ENCODE results near the gene MATK.

Gene MATK

DNA sequence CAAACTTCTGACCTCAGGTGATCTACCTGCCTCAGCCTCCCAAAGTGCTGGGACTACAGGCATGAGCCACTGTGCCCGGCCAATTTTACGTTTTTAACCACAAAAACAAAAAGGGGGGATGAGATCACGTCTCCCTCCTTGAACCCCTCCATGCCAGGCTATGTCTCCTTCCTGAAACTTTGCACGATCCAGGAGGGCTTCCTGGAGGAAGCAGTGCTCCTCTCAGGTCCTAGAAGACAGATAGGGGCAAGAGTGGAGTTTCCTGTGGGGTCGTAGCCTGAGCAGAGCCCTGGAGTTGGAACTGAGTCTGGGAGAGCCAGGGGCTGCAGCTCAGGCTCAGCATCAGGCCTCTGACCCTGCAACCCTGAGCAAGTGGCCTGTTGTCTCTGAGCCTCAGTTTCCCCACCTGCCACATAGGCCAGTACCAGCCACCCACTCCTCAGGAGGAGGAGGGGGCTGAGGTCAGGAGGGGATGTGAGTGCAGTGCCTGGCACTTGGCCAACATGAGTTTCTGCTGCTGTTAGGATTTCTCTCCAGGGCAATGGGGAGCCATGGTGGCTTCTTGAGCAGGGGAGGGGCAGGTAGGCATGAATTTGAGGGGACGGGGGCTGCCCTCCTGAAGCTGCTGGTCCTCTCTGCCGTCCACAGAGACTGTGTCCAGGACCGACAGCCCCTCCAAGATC, 40.7 kb downstream of the MATK start:
- TF ChIP-seq RAD21 (IDR thresholded peaks at IDR 0.05; ENCODE audit: low read depth) = no peak
- TF ChIP-seq FOXM1 (IDR thresholded peaks at IDR 0.05; ENCODE audit: borderline replicate concordance, low read depth) = no peak
- no peak for TF ChIP-seq CEBPB (IDR thresholded peaks at IDR 0.05)
- TF ChIP-seq, protein P1, sequence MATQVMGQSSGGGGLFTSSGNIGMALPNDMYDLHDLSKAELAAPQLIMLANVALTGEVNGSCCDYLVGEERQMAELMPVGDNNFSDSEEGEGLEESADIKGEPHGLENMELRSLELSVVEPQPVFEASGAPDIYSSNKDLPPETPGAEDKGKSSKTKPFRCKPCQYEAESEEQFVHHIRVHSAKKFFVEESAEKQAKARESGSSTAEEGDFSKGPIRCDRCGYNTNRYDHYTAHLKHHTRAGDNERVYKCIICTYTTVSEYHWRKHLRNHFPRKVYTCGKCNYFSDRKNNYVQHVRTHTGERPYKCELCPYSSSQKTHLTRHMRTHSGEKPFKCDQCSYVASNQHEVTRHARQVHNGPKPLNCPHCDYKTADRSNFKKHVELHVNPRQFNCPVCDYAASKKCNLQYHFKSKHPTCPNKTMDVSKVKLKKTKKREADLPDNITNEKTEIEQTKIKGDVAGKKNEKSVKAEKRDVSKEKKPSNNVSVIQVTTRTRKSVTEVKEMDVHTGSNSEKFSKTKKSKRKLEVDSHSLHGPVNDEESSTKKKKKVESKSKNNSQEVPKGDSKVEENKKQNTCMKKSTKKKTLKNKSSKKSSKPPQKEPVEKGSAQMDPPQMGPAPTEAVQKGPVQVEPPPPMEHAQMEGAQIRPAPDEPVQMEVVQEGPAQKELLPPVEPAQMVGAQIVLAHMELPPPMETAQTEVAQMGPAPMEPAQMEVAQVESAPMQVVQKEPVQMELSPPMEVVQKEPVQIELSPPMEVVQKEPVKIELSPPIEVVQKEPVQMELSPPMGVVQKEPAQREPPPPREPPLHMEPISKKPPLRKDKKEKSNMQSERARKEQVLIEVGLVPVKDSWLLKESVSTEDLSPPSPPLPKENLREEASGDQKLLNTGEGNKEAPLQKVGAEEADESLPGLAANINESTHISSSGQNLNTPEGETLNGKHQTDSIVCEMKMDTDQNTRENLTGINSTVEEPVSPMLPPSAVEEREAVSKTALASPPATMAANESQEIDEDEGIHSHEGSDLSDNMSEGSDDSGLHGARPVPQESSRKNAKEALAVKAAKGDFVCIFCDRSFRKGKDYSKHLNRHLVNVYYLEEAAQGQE (IDR thresholded peaks at IDR 0.05; ENCODE audit: low read depth) = no peak
- TF ChIP-seq YY1 (IDR thresholded peaks at IDR 0.05; ENCODE audit: low read depth) = no peak

DNA sequence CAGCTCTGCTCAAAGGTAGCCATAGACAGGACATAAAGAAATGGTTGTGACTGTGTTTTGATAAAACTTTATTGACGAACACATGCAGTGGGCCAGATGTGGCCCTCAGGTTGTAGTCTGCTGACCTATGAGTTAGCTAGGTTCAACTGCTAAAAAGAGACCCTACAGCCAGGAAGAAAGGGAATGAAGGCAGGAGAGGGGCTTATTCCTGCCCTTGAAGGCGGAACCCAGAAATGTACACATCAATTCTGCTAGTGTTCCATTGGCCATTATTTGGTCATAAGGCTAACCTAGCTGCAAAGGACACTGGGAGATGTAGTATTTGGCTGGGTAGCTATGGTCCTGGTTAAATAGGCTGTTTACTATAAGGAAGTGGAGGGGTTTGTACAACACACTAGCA, 42.7 kb downstream of the MATK start:
- TF ChIP-seq RAD21 (IDR thresholded peaks at IDR 0.05; ENCODE audit: low read depth) = no peak
- TF ChIP-seq, protein P2, sequence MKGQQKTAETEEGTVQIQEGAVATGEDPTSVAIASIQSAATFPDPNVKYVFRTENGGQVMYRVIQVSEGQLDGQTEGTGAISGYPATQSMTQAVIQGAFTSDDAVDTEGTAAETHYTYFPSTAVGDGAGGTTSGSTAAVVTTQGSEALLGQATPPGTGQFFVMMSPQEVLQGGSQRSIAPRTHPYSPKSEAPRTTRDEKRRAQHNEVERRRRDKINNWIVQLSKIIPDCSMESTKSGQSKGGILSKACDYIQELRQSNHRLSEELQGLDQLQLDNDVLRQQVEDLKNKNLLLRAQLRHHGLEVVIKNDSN (IDR thresholded peaks at IDR 0.05) = peak; percentile 89

DNA sequence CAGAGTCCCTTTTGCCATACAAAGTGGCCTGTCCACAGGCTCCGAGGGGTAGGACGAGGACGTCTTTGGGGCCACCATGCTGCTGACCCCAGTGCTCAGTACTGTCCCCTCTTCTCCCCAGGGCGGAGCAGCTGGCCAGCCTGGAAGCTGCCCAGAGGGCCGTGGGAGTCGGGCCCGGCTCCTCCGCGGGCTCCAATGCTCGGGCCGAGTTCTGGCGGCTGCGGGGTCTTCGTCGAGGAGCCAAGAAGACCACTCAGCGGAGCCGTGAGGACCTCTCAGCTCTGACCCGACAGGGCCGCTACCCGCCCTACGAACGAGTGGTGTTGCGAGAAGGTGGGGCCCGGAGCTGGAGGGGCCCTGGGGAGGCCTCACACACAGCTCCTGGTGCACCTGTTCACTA, 45.8 kb downstream of the MATK start:
- TF ChIP-seq EGR1 (IDR thresholded peaks at IDR 0.05) = no peak
- no peak for TF ChIP-seq RAD21 (IDR thresholded peaks at IDR 0.05; ENCODE audit: low read depth)
- TF ChIP-seq EP300 (IDR thresholded peaks at IDR 0.05; ENCODE audit: borderline replicate concordance) = no peak
- no peak for TF ChIP-seq YY1 (IDR thresholded peaks at IDR 0.05; ENCODE audit: low read depth)
- no peak for TF ChIP-seq CEBPB (IDR thresholded peaks at IDR 0.05)
- no peak for TF ChIP-seq TEAD4 (IDR thresholded peaks at IDR 0.05)
- TF ChIP-seq, protein P3, sequence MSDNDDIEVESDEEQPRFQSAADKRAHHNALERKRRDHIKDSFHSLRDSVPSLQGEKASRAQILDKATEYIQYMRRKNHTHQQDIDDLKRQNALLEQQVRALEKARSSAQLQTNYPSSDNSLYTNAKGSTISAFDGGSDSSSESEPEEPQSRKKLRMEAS (IDR thresholded peaks at IDR 0.05) = no peak
- TF ChIP-seq TCF12 (IDR thresholded peaks at IDR 0.05; ENCODE audit: low read depth) = no peak
- TF ChIP-seq NFIC (IDR thresholded peaks at IDR 0.05) = no peak
- TF ChIP-seq FOXM1 (IDR thresholded peaks at IDR 0.05; ENCODE audit: borderline replicate concordance, low read depth) = no peak
- no peak for TF ChIP-seq CREB1 (IDR thresholded peaks at IDR 0.05; ENCODE audit: low read depth)
- TF ChIP-seq, protein P2 (IDR thresholded peaks at IDR 0.05) = no peak
- no peak for TF ChIP-seq ZBTB7A (IDR thresholded peaks at IDR 0.05; ENCODE audit: low read depth)
- TF ChIP-seq, protein P1 (IDR thresholded peaks at IDR 0.05; ENCODE audit: low read depth) = no peak
- no peak for TF ChIP-seq TAF1 (IDR thresholded peaks at IDR 0.05; ENCODE audit: low read depth)

DNA sequence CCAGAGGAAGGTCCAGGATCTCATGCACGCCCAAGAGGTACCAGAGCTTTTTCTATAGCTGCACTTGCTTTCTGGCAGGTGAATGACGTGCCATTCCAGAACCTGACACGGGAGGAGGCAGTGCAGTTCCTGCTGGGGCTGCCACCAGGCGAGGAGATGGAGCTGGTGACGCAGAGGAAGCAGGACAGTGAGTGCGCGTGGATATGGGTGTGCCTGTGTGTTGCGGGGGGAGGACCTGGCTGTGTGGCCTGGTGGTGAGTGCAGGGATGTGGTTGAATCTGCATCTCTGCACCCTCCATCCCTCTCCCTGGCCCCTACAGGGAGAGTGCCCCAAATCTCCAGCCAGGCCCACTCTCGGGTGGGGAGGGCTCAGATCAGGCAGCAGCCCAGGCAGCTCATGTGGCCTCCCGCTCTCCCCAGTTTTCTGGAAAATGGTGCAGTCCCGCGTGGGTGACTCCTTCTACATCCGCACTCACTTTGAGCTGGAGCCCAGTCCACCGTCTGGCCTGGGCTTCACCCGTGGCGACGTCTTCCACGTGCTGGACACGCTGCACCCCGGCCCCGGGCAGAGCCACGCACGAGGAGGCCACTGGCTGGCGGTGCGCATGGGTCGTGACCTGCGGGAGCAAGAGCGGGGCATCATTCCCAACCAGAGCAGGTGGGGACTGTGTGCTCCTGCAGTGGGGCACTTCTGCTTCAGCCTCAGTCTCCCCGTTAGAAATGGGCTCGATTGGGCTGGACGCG, 47.5 kb downstream of the MATK start:
- TF ChIP-seq, protein P1 (IDR thresholded peaks at IDR 0.05; ENCODE audit: low read depth) = no peak
- TF ChIP-seq, protein P3 (IDR thresholded peaks at IDR 0.05) = no peak
- TF ChIP-seq EP300 (IDR thresholded peaks at IDR 0.05; ENCODE audit: borderline replicate concordance) = no peak
- TF ChIP-seq TAF1 (IDR thresholded peaks at IDR 0.05; ENCODE audit: low read depth) = no peak
- TF ChIP-seq CEBPB (IDR thresholded peaks at IDR 0.05) = no peak
- TF ChIP-seq EGR1 (IDR thresholded peaks at IDR 0.05) = no peak
- TF ChIP-seq, protein P2 (IDR thresholded peaks at IDR 0.05) = no peak
- no peak for TF ChIP-seq YY1 (IDR thresholded peaks at IDR 0.05; ENCODE audit: low read depth)
- no peak for TF ChIP-seq ZBTB7A (IDR thresholded peaks at IDR 0.05; ENCODE audit: low read depth)
- no peak for TF ChIP-seq CREB1 (IDR thresholded peaks at IDR 0.05; ENCODE audit: low read depth)
- TF ChIP-seq RAD21 (IDR thresholded peaks at IDR 0.05; ENCODE audit: low read depth) = no peak
- TF ChIP-seq TEAD4 (IDR thresholded peaks at IDR 0.05) = no peak
- TF ChIP-seq FOXM1 (IDR thresholded peaks at IDR 0.05; ENCODE audit: borderline replicate concordance, low read depth) = no peak
- no peak for TF ChIP-seq NFIC (IDR thresholded peaks at IDR 0.05)
- no peak for TF ChIP-seq TCF12 (IDR thresholded peaks at IDR 0.05; ENCODE audit: low read depth)
